K562 (cell line): ENCODE data around the gene DDX54. TPM values are rescaled to one million over a fixed set of nuclear protein-coding genes. Genes with fewer than 3 reads are reported as not detected.

Experiments used
- CBFA2T3 ChIP-seq: fragments of 450-650 bp; IDR thresholded peaks from 2 replicates; pipeline ENCODE4 v1.6.1; 2017
- CREB3L1 ChIP-seq: fragments of 450-650 bp; IDR thresholded peaks from 2 replicates; pipeline ENCODE4 v1.6.1; 2014; ENCODE audit warnings: low read depth, mild to moderate bottlenecking, moderate library complexity, borderline replicate concordance
- CTCFL ChIP-seq: IDR thresholded peaks from 2 replicates; pipeline ENCODE4 v1.6.1; 2011; ENCODE audit warnings: borderline replicate concordance, low read depth, mild to moderate bottlenecking, moderate library complexity, low read length; ENCODE audit not compliant: insufficient read depth, poor library complexity, severe bottlenecking
- E2F6 ChIP-seq, 2 experiments: IDR thresholded peaks; 2 replicates each; pipeline ENCODE4 v1.6.1; 2011; ENCODE audit warnings: borderline replicate concordance in 1 of 2, control low read depth in 1 of 2, low read depth in 1 of 2, low read length in 1 of 2, mild to moderate bottlenecking in 1 of 2, mixed read lengths in 1 of 2, moderate library complexity in 1 of 2; ENCODE audit not compliant: insufficient read depth in 1 of 2, insufficient read length in 1 of 2, poor library complexity in 1 of 2, severe bottlenecking in 1 of 2; ENCODE audit errors: extremely low read depth in 1 of 2
- ETV1 ChIP-seq: fragments of 450-650 bp; conservative IDR thresholded peaks from 2 replicates; pipeline ENCODE4 v1.6.1; 2016; ENCODE audit warnings: missing genetic modification characterization, control low read depth, low read depth, missing compliant biosample characterization
- NCOR1 ChIP-seq: fragments of 450-650 bp; IDR thresholded peaks from 2 replicates; pipeline ENCODE4 v1.6.1; 2016; ENCODE audit warnings: mild to moderate bottlenecking, moderate library complexity
- NONO ChIP-seq, 2 experiments: fragments of 200-400 bp in 1 of 2; fragments of 450-650 bp in 1 of 2; formaldehyde crosslinking in 1 of 2; IDR thresholded peaks; 2 replicates each; pipeline ENCODE4 v1.6.1; 2017; ENCODE audit warnings: low read depth in 2 of 2, mild to moderate bottlenecking in 2 of 2, moderate library complexity in 2 of 2, low read length in 1 of 2
- PML ChIP-seq: IDR thresholded peaks from 2 replicates; pipeline ENCODE4 v1.6.1; 2012; ENCODE audit warnings: low read length, inconsistent platforms
- PRDM10 ChIP-seq: fragments of 450-650 bp; IDR thresholded peaks from 2 replicates; pipeline ENCODE4 v1.6.1; 2018; ENCODE audit not compliant: partially characterized antibody
- SMARCE1 ChIP-seq: fragments of 450-650 bp; IDR thresholded peaks from 2 replicates; pipeline ENCODE4 v1.7.1; 2016; ENCODE audit warnings: mild to moderate bottlenecking
- SNAPC5 ChIP-seq: fragments of 250-450 bp; sonication (Bioruptor Pico); IDR thresholded peaks from 2 replicates; pipeline ENCODE4 v1.8.0; 2021; ENCODE audit warnings: moderate library complexity, mild to moderate bottlenecking, inconsistent platforms
- TBL1XR1 ChIP-seq, 2 experiments: IDR thresholded peaks; 2 replicates each; pipeline ENCODE4 v1.6.1; 2012; ENCODE audit warnings: improper control_type of control experiment in 2 of 2, low read length in 2 of 2, mild to moderate bottlenecking in 1 of 2
- ZFP36 ChIP-seq: fragments of 150-350 bp; IDR thresholded peaks from 2 replicates; pipeline ENCODE4 v1.6.1; 2018; ENCODE audit warnings: low read length, low read depth; ENCODE audit not compliant: partially characterized antibody
- polyA plus RNA-seq, 8 experiments: library from polyadenylated mRNA; depleted of rRNA in 4 of 8; stranded (reverse) in 5 of 8; unstranded in 3 of 8; fragments of >200 nt; fragmentation: Nextera tagmentation in 2 of 8; fragmentation: Illumina TruSeq in 1 of 8; extraction: Ambion mirVana in 2 of 8; extraction: Trizol in 1 of 8; gene quantifications; 2 replicates each; pipeline versions ENCODE4 v1.2.1 to v1.2.3, GENCODE V29; 2011 to 2014; ENCODE audit warnings: inconsistent platforms in 1 of 8, missing spikeins in 1 of 8
- total RNA-seq, 7 experiments: library from RNA; depleted of rRNA in 6 of 7; stranded (reverse); fragments of >200 nt in 6 of 7; fragmentation: Illumina TruSeq in 2 of 7; extraction: Trizol in 2 of 7; gene quantifications; 2 replicates each; pipeline versions ENCODE4 v1.2.1 to v1.2.3, GENCODE V29; 2011 to 2021; ENCODE audit warnings: low replicate concordance in 1 of 7

DDX54 gene
- total and polyA plus RNA-seq, 9 of the 15 experiments (the other 6 are each of a cell fraction or from before 2014, with no cell fraction given) = 1.4 to 135 (median 51.4) TPM

- peak in 1 of 2 experiments; percentile 38 for TF ChIP-seq E2F6 (IDR thresholded peaks at IDR 0.05; ENCODE audit: borderline replicate concordance in 1 of 2, extremely low read depth in 1 of 2, insufficient read depth in 1 of 2, insufficient read length in 1 of 2, low read depth in 1 of 2, low read length in 1 of 2, poor library complexity in 1 of 2, severe bottlenecking in 1 of 2)
- TF ChIP-seq ZFP36 = peak; percentile 25
- TF ChIP-seq PRDM10 = no peak
- peak; percentile 93 for TF ChIP-seq CBFA2T3
- TF ChIP-seq NCOR1 = peak; percentile 83
- TF ChIP-seq NONO (IDR thresholded peaks at IDR 0.05; ENCODE audit: low read depth in 2 of 2, low read length in 1 of 2) = no peak
- TF ChIP-seq PML = peak; percentile 46; the same call in 1 of the 2 replicates
- TF ChIP-seq CREB3L1 = no peak
- TF ChIP-seq TBL1XR1 (IDR thresholded peaks at IDR 0.05; ENCODE audit: low read length in 2 of 2) = peak in 1 of 2 experiments; percentile 53; a peak in 2 of 4 replicates
- TF ChIP-seq SNAPC5 (CRISPR knock-in tag) = no peak
- no peak for TF ChIP-seq CTCFL
- TF ChIP-seq SMARCE1 = peak; percentile 82
- TF ChIP-seq ETV1 (tag) = 0 out of 2 replicates have a peak, but pooled peaks have one; percentile 38
Observed at GRCh38 chr12:113231235-113232088, 46.2 kb upstream of the DDX54 start (continued).
